SK-N-MC (cell line): ENCODE data around the gene IL4R.

Experiments used
- EZH2 ChIP-seq: fragments of 200-600 bp; sonication (generic); IDR thresholded peaks from one replicate; pipeline ENCODE4 v1.6.1; 2017; ENCODE audit warnings: antibody characterized with exemption
- FOXP2 ChIP-seq: optimal IDR thresholded peaks from 2 replicates; pipeline ENCODE3; 2011; ENCODE audit warnings: mild to moderate bottlenecking, moderate library complexity; ENCODE audit not compliant: insufficient read depth; ENCODE audit errors: extremely low read length, control extremely low read depth
- POLR2AphosphoS5 ChIP-seq: IDR thresholded peaks from 2 replicates; pipeline ENCODE4 v1.6.1; 2012; ENCODE audit warnings: mild to moderate bottlenecking, low read depth, low read length, borderline replicate concordance

GRCh38 chr16:27286451-27286850 is 27.3 kb upstream of the IL4R start:
- TF ChIP-seq POLR2AphosphoS5 = no peak
- no peak for TF ChIP-seq EZH2
- TF ChIP-seq FOXP2 = no peak
